ENCODE results near the gene DLX4.

DNA sequence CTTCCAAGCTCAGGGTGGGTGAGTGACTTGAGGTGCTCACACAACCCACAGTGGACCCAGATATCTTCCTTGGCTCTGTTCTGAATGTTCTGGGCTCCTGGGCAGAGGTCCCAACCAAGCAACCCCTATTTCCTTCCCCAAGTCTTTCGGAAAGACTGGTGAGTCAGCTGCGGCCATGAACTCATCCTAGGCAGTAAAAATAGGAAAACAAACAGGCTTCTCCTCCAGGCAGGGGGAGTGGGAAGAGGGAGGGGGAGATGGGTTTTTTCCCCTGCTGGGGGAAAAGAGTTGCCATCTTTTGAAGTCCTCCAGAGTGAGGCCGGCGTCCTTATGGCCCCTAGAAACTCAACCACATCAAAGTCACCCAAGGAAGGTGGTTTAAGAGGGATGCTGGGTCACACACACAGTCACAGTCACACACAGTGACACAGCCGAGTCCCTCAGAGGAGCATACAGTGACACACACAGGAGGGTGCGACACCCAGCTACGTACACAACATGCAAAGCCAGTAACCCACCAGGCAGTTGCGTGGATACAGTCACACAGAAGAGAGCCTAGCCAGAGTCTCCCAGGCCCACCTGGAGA lies 16.0 kb upstream of the DLX4 start:
- TF ChIP-seq POLR2A (IDR thresholded peaks at IDR 0.05; ENCODE audit: low read depth, low read length) = no peak
- no peak for TF ChIP-seq POLR2AphosphoS5 (IDR thresholded peaks at IDR 0.05; ENCODE audit: low read depth, low read length)
